HepG2 (cell line): ENCODE data around the gene CCDC201. TPM values are rescaled to one million over a fixed set of nuclear protein-coding genes. Genes with fewer than 3 reads are reported as not detected.
A peak's percentile ranks its signal among the peaks of the same experiment; 100 is the strongest.

Source experiments
- ATAC-seq: fragments of 200-7000 bp; cut with Tn5 transposase; 3 replicates; pipeline ENCODE4 v1.9.1; 2020; ENCODE audit warnings: mild to moderate bottlenecking, moderate library complexity
- BruUV-seq: library from RNA; stranded (reverse); fragments of 400-500 nt; replicated peaks from 2 replicates; lab custom pipeline; 2021; lab: Mats Ljungman, UMichigan
- CTCF ChIA-PET: fragments of 300-600 bp; formaldehyde crosslinking; extraction: SDS; loops from one replicate; lab custom pipeline; 2021; ENCODE audit warnings: low total read pairs, inconsistent platforms, low intra/inter-chr PET ratio; lab: Yijun Ruan, JAX
- POLR2A ChIA-PET: fragments of 350-600 bp; sonication (Branson Sonifier 250); formaldehyde crosslinking; loops from one replicate; lab custom pipeline; 2020; ENCODE audit warnings: antibody characterized with exemption, inconsistent platforms; lab: Yijun Ruan, JAX
- DNase-seq: peaks from one replicate; pipeline ENCODE4 v3.0.0-alpha.2; 2015; ENCODE audit warnings: low spot score
- FAIRE-seq: peaks from 3 replicates; lab custom pipeline; 2011; peaks lifted over from hg19 to GRCh38; lab: Jason Lieb, UNC
- H2AFZ ChIP-seq: one replicate; pipeline ENCODE4 v1.6.1; 2011; ENCODE audit warnings: low read length, inconsistent platforms
- H3K27ac ChIP-seq: fragments of 300-600 bp; 3 replicates; pipeline ENCODE4 v1.8.0; 2011; ENCODE audit warnings: mixed run types, mild to moderate bottlenecking, mixed read lengths, low read length, inconsistent platforms; ENCODE audit not compliant: insufficient read depth; ENCODE audit errors: extremely low read length
- H3K27me3 ChIP-seq, 2 experiments: fragments of 200-600 bp in 1 of 2; 2 replicates in 1 of 2; 3 replicates in 1 of 2; pipeline versions ENCODE4 v1.6.0 to v1.8.0; 2011; ENCODE audit warnings: low read length in 2 of 2, mild to moderate bottlenecking in 2 of 2, moderate library complexity in 2 of 2, inconsistent platforms in 1 of 2; ENCODE audit not compliant: insufficient read depth in 2 of 2, control insufficient read depth in 1 of 2
- H3K36me3 ChIP-seq, 2 experiments: fragments of 200-600 bp in 1 of 2; replicated peaks in 1 of 2; 2 replicates in 1 of 2; 3 replicates in 1 of 2; pipeline versions ENCODE4 v1.5.1 to v1.8.0; 2011; ENCODE audit warnings: low read length in 2 of 2, inconsistent platforms in 1 of 2; ENCODE audit not compliant: insufficient read depth in 2 of 2, control insufficient read depth in 1 of 2
- H3K4me1 ChIP-seq: 2 replicates; pipeline ENCODE4 v1.5.1; 2012; ENCODE audit warnings: low read length, inconsistent platforms; ENCODE audit not compliant: insufficient read depth
- H3K4me2 ChIP-seq: 2 replicates; pipeline ENCODE4 v1.6.0; 2011; ENCODE audit warnings: low read depth, low read length, inconsistent platforms
- H3K4me3 ChIP-seq, 3 experiments: fragments of 200-600 bp in 1 of 3; sonication (generic), shearing (Covaris generic) in 1 of 3; replicated peaks in 1 of 3; 2 replicates each; pipeline ENCODE4 v1.5.1; 2011 to 2016; ENCODE audit warnings: low read length in 3 of 3, inconsistent platforms in 2 of 3, low read depth in 2 of 3, mild to moderate bottlenecking in 2 of 3, control low read depth in 1 of 3, mixed read lengths in 1 of 3; ENCODE audit not compliant: insufficient read depth in 1 of 3
- H3K79me2 ChIP-seq: one replicate; pipeline ENCODE4 v1.6.1; 2011; ENCODE audit warnings: low read length, inconsistent platforms; ENCODE audit not compliant: insufficient read depth
- H3K9ac ChIP-seq: 2 replicates; pipeline ENCODE4 v1.6.0; 2011; ENCODE audit warnings: mild to moderate bottlenecking, low read depth, low read length, inconsistent platforms; ENCODE audit not compliant: insufficient read depth
- H3K9me3 ChIP-seq: 2 replicates; pipeline ENCODE4 v1.5.1; 2012; ENCODE audit warnings: mild to moderate bottlenecking, low read length
- H4K20me1 ChIP-seq: 2 replicates; pipeline ENCODE4 v1.6.0; 2011; ENCODE audit warnings: inconsistent platforms, mild to moderate bottlenecking, low read length, moderate library complexity; ENCODE audit not compliant: insufficient read depth
- ATF4 ChIP-seq, 2 experiments: fragments of 450-650 bp in 1 of 2; sonication (generic) in 1 of 2; formaldehyde crosslinking; IDR thresholded peaks; 2 replicates each; pipeline versions ENCODE4 v1.5.0 to v1.8.0; 2020 to 2022; ENCODE audit warnings: mild to moderate bottlenecking in 1 of 2, missing genetic modification reagents in 1 of 2
- FOXA3 ChIP-seq: IDR thresholded peaks from 2 replicates; pipeline ENCODE4 v1.6.1; 2016; ENCODE audit warnings: missing genetic modification reagents, missing compliant biosample characterization
- GABPB1 ChIP-seq: IDR thresholded peaks from 2 replicates; pipeline ENCODE4 v1.6.1; 2016; ENCODE audit warnings: mild to moderate bottlenecking, missing genetic modification reagents, moderate library complexity, missing compliant biosample characterization
- IRX3 ChIP-seq: sonication (generic); formaldehyde crosslinking; IDR thresholded peaks from 2 replicates; pipeline ENCODE4 v1.8.1; 2023; ENCODE audit warnings: mild to moderate bottlenecking, low read depth, missing genetic modification reagents, borderline replicate concordance
- MED1 ChIP-seq: sonication (generic); formaldehyde crosslinking; IDR thresholded peaks from 2 replicates; pipeline ENCODE4 v1.4.0; 2020; ENCODE audit warnings: missing genetic modification reagents
- MEF2D ChIP-seq: sonication (generic); formaldehyde crosslinking; IDR thresholded peaks from 2 replicates; pipeline ENCODE4 v1.5.1; 2020; ENCODE audit warnings: mild to moderate bottlenecking, missing genetic modification reagents
- ONECUT2 ChIP-seq: sonication (generic); formaldehyde crosslinking; IDR thresholded peaks from 2 replicates; pipeline ENCODE4 v1.4.0; 2020; ENCODE audit warnings: missing genetic modification reagents
- SP5 ChIP-seq: IDR thresholded peaks from 2 replicates; pipeline ENCODE4 v1.6.1; 2016; ENCODE audit warnings: low read depth, borderline replicate concordance
- SRY ChIP-seq: sonication (generic); formaldehyde crosslinking; IDR thresholded peaks from 2 replicates; pipeline ENCODE4 v1.8.0; 2022; ENCODE audit warnings: mild to moderate bottlenecking, missing genetic modification reagents
- XBP1 ChIP-seq: sonication (generic); formaldehyde crosslinking; IDR thresholded peaks from 2 replicates; pipeline ENCODE4 v1.5.0; 2020; ENCODE audit warnings: missing genetic modification reagents
- ZBTB1 ChIP-seq: sonication (generic); formaldehyde crosslinking; IDR thresholded peaks from 2 replicates; pipeline ENCODE4 v1.4.0; 2020; ENCODE audit warnings: missing genetic modification reagents, borderline replicate concordance
- ZBTB20 ChIP-seq: sonication (generic); formaldehyde crosslinking; IDR thresholded peaks from 2 replicates; pipeline ENCODE4 v1.8.1; 2023; ENCODE audit warnings: missing genetic modification reagents, low read depth, mild to moderate bottlenecking, borderline replicate concordance
- ZNF30 ChIP-seq: sonication (generic); formaldehyde crosslinking; IDR thresholded peaks from 2 replicates; pipeline ENCODE4 v1.5.0; 2020; ENCODE audit warnings: mild to moderate bottlenecking, missing genetic modification reagents
- ZNF407 ChIP-seq: sonication (generic); formaldehyde crosslinking; IDR thresholded peaks from one replicate; pipeline ENCODE4 v1.5.1; 2020; ENCODE audit warnings: mild to moderate bottlenecking, missing genetic modification reagents; ENCODE audit errors: not compliant biosample characterization
- ZNF879 ChIP-seq: sonication (generic); formaldehyde crosslinking; IDR thresholded peaks from 2 replicates; pipeline ENCODE4 v1.8.1; 2023; ENCODE audit warnings: missing genetic modification reagents
- WGBS: methylation state at CpG from one replicate; pipeline ENCODE4 v1.1.6; 2017; ENCODE audit warnings: low lambda C conversion rate; 5-methylcytosine and 5-hydroxymethylcytosine counted together
- in situ Hi-C: cut with HindIII; loops from 2 replicates; pipeline ENCODE4 v1.10.0; 2017; ENCODE audit warnings: low pct_unique_long_range_greater_than_20kb; ENCODE audit not compliant: extremely low pct_ligation_motif_present
- intact Hi-C: fragments of 100-400 bp; cut with micrococcal nuclease; formaldehyde crosslinking; loops from one replicate; pipeline ENCODE4 v1.10.0; 2022; ENCODE audit not compliant: unreplicated experiment
- polyA plus RNA-seq, 8 experiments: library from polyadenylated mRNA; depleted of rRNA in 3 of 8; stranded (reverse) in 7 of 8; unstranded in 1 of 8; fragments of >200 nt; fragmentation: Illumina TruSeq in 4 of 8; extraction: Trizol in 4 of 8; gene quantifications; 2 replicates each; pipeline versions ENCODE4 v1.2.1 to v1.2.3, GENCODE V29; 2011 to 2016; ENCODE audit warnings: low read depth in 4 of 8, missing spikeins in 1 of 8, mixed read lengths in 1 of 8; ENCODE audit not compliant: insufficient read depth in 1 of 8
- total RNA-seq, 5 experiments: library from RNA; depleted of rRNA; stranded (reverse); fragments of >200 nt; fragmentation: Illumina TruSeq; extraction: Trizol; gene quantifications; 2 replicates each; pipeline ENCODE4 v1.2.3, GENCODE V29; 2016; ENCODE audit warnings: low read depth in 1 of 5

Gene CCDC201
- total and polyA plus RNA-seq, 2 of the 13 experiments (the other 11 are each of a cell fraction or from before 2014, with no cell fraction given), result 0.92 TPM; not detected in 1

- Histone ChIP-seq H2AFZ (no peak overlapping the region), H3K4me3 (no peak overlapping the region), H3K9ac (peak overlapping the region; percentile 56; the same call in 1 of the 2 replicates), H3K79me2 (no peaks in the 10 kb centered on the region), H3K36me3 (no peaks in the 10 kb centered on the region), H3K9me3 (peaks cover 20% of the 10 kb centered on the region), H3K27me3 (no peaks in the 10 kb centered on the region), H4K20me1 (no peaks in the 10 kb centered on the region), H3K4me2 (0 out of 2 replicates have a peak overlapping the region, but pooled peaks have one; percentile 14), H3K4me1 (peaks cover 63% of the 10 kb centered on the region), H3K27ac (peak overlapping the region; percentile 56)
- ChIA-PET POLR2A (interaction anchor here (3.7 to 8.5 kb wide), 3 partner anchors 9 to 19 kb away, joined by 38 to 117 read pairs (median 64); partner anchors contain the start of gene IGFBP1), CTCF (no interaction called here)
- intact Hi-C loops (loop anchor here (5.0 kb wide), 1 partner anchor 33 kb away; no protein-coding TSS in a partner anchor), in situ Hi-C loops (no loop called here)
- ATAC-seq (peak; percentile 37; the same call in 2 of the 3 replicates), FAIRE-seq (no peak), DNase-seq (peak; percentile 58)
- WGBS, result 93% methylated on average over 5 of the region's 8 CpGs
- no TSS peak for BruUV-seq
- TF ChIP-seq ZBTB20 (CRISPR knock-in tag), result peak; percentile 45; the same call in 1 of the 2 replicates
- TF ChIP-seq ZNF407, result no peak
- 0 out of 2 replicates have a peak, but pooled peaks have one; percentile 3 for TF ChIP-seq GABPB1 (CRISPR knock-in tag)
- TF ChIP-seq SP5 (CRISPR knock-in tag), result 0 out of 2 replicates have a peak, but pooled peaks have one; percentile 40
- TF ChIP-seq XBP1 (CRISPR knock-in tag), result no peak
- no peak for TF ChIP-seq ZBTB1 (CRISPR knock-in tag)
- TF ChIP-seq ZNF879, result no peak
- no peak for TF ChIP-seq ZNF30
- TF ChIP-seq ATF4 (CRISPR knock-in tag; IDR thresholded peaks at IDR 0.05), result peak in 1 of 2 experiments; percentile 82; a peak in 2 of 4 replicates
- TF ChIP-seq MEF2D (CRISPR knock-in tag), result peak; percentile 33; the same call in 1 of the 2 replicates
- TF ChIP-seq ONECUT2, result no peak
- TF ChIP-seq FOXA3 (CRISPR knock-in tag), result peak; percentile 43
- TF ChIP-seq IRX3 (CRISPR knock-in tag), result no peak
- peak; percentile 96 for TF ChIP-seq MED1 (CRISPR knock-in tag)
- TF ChIP-seq SRY (CRISPR knock-in tag), result no peak
These were observed 1.7 kb upstream of the CCDC201 start for GRCh38 chr7:45874408-45875131.
